HG03342 (cell line): Measurements from ENCODE around the gene HPN.

Experiments used
- ATAC-seq: cut with Tn5 transposase; IDR thresholded peaks from one replicate; pipeline ENCODE4 v1.9.1; 2021; ENCODE audit warnings: mild to moderate bottlenecking, moderate library complexity; ENCODE audit not compliant: unreplicated experiment

HPN gene

DNA sequence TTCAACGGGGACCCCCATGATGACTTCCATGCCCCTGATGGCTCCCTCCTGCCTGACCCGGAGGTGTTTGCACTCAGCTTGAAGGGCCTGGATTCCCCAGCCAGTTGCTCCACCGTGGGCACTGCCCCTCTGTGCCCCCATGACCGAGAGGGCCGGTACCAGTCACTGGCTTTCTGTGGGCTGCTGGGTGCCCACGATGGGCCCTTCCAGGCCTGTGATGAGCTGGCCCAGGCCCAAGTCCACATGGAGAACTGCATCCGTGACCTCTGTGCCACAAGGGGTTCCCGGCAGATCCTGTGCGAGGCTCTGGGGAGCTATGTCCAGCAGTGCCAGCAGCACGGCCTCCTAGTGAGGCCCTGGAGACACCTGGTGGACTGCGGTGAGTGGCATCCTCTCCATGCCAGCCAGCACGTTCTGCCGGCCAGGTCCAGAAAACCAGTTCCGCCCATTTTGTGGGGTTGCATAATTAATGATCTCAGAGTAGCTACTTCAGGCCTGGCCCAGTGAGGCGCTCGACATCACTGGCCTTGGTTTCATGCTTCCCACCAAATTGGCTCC lies 39.2 kb downstream of the HPN start:
- no peak for ATAC-seq

DNA sequence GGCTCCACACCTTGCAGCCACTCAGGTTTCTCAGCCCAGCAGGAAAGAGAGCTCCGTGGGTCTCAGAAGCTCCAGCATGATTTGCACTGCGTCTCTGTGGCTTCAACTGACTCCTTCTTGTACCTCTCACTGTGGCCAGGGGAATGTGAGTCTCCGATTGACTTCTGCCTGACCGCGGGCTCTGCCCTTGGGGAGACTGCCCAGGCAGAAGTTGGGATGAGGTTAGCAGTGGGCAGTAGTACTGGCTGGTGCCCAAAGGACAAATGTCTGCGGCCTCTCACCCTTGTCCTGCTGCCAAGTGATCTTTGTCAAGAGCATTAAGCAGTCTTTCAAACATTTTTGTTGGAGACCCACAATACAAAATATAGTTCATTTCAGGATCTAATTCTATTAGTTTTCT lies 39.7 kb downstream of the HPN start:
- ATAC-seq, result no peak

DNA sequence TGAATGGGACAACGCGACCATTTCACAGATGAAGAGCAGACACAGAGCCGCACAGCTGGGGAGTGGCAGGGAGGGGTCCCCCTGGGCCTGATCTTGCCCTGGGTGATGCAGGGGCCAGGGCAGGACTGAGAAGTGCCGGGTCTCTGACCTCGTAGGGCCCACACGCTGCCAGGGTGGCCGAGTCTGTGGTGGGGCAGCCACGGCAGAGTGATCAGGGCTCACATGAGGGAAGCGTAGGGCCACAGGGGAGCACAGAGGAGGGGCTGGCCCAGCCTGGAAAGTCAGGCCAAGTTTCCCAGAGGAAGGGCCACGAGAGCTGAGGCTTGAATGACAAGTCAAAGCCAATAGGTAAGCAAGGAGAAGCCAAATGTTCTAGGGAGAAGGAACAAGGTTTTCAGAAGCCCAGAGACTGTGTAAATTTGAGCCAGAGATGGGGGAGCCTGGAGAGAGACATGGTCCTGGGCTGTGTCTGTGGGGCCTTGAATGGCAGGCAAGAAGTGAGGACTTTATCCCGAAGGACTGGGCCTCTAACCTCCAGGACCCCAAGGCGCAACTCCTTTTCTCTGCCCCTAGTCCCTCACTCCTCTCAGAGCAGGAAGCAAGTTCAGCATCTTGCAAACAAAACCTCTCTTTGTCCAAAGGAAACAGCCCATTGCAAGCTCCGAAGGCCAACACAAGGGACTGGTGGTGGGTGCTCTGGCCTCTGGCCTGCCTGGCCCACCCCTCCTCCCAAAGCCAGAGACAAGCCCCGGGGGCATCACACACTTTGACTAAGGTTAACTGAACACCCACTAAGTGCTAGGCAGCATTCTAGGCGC lies 42.4 kb downstream of the HPN start:
- no peak for ATAC-seq

DNA sequence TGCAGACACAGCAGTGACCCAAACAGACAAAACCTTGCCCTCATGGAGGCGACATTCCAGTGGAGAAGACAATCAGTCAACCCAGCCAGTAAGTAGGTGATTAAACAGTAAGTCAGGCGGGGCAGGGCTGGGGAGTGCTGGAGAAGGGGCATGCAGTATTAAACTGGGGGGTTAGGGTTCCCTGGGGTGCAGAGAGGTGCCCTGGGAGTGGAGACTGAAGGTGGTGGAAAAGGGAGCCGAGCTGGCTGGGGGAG lies 42.9 kb downstream of the HPN start:
- no peak for ATAC-seq

DNA sequence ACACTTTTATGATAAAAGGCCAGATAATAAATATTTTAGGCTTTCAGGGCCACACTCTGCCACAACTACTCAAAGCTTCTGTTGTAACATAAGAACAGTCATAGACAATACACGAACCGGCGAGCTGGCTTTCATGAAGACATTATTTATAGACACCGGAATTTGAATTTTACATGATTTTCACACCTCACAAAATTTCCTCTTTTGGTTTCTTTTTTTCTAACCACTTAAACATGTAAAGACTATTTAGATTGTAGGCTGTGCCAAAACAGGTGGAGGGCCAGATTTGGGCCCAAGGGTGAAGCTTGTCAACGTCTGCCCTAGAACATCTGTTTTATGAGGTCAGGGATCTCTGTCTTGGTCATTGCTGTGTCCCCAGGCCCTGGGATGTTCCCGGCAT lies 44.4 kb downstream of the HPN start:
- no peak for ATAC-seq

DNA sequence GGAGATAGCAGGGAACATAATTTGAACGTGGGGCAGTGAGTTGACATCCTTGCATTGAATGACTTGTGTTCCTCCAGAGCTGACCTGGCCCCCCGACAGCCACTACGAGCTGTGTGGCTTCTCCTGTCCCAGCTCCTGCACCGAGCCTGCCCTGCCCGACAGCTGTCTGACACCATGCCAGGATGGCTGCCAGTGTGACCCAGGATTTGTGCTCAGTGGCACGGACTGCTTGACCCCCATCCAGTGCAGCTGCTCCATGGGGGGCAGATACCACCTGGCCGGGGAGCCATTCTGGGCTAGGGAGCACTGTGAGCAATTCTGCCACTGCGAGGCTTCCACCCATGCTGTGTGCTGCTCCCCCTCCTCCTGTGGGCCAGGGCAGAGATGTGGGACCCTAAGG lies 44.9 kb downstream of the HPN start:
- ATAC-seq, result no peak

DNA sequence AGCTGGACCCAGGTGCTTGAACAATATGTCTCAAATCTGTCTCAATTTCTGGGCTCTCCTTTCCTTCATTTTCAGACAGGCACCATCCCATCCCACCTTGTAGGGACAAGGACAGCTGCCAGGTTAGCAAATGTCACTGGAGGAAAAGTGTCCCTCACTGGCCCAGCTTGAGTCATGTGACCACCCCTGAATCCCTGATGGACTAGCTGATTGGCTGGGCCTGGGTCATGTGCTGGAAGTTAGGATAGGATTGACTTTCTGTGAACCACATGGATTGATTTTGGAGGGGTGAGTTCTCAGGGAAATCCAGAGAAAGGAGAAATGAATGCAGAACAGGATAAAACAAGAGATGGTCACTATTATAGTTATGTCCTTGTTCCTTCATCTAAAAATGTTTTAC lies 45.9 kb downstream of the HPN start:
- no peak for ATAC-seq

DNA sequence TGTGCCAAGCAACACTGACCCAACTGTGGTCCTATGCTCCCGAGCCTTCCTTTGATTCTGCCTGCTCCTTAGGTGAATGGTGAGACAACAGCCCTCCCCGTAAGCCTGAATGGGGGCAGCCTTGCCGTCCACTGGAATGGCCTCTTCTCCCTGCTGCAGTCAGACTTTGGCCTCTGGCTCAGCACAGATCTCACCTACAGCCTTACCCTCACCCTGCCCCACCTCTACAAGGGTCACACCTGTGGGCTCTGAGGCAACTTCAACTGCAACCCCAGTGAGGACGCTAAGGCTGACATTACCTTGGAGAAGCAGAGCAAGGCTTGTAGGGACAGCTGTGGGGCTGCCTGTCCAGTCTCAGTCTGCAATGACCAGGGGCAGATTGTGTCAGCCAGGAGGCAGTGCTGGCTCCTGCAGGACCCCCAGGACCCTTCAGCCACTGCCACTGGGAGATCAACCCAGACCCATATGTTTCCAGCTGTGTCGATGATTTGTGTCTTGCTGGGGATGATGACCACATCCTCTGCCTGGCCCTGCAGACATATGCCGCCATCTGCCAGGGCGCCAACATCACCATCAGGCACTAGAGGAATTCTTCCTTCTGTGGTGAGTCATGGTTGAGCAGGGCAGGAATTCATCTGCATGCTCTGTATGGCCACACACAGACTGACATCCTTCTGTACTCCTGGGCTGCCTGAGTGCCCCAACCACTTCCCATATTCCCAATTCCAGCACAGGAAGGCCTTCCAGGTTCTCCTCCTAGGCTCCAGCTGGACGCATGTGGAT lies 46.8 kb downstream of the HPN start:
- ATAC-seq, result no peak

DNA sequence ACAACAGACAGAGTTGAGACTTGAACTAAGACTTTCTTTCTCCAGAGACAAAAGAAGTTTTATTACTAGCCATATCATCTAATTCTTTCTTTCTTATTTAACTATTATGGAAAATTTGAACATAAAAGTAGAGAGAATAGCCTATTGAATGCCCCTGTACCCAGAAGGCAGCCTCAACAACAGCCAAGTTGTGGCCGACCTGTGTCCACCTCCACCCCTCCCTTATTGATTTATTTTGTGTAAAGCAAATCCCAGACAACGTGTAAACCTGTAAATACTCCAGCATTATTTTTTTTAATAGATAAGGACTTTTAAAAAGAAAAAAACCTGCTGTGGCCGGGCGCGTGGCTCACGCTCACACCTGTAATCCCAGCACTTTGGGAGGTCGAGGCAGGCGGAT lies 48.0 kb downstream of the HPN start:
- ATAC-seq, result no peak

DNA sequence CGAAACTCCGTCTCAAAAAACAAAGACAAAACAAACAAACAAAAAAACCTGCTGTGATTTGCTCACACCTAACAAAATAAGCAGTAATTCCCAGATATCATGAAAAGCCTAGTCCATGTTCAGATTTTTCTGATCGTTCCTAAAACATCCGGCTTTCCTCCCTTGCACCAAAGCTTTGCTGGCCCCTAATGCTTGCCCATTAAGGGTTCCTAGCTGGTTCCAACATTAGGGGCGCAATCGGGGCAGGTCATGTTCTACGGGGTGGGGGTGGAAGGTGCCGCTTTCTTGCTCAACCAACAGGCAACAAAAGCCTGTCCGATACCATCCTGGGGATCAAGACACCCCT lies 48.6 kb downstream of the HPN start:
- ATAC-seq, result no peak

DNA sequence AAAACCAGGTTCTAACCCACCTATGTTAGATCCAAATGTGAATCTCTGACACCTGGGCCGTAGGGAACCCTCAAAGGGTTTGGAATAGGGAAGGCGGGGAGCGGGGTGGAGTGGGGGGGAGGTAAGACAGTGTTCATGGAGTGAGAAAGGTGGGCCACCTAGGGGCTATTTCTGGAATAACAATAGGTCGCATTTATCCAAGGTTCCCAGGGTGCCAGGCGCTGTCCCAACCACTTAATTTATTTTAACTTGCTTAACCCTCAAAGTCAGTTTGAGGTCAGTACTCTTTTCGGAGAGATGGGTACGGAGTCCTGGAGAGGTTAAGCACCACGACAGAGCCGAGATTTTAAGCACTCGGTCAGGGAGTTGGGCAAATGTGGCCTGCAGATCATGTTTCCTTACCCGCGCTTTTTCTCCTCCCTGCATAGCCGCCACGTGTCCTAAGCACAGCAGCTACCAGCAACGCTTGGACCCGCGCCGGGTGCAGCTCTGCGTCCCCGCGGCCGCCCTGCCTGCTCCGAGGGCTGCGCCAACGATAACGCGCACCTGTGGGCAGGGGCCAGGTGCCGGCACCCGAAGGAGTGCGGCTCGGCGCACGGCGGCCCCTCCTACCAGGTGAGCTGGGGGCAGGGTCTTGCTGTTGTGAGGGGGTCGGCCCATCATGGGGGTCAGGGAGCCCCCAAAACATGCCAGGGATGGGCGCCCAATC lies 49.1 kb downstream of the HPN start:
- ATAC-seq, result no peak

DNA sequence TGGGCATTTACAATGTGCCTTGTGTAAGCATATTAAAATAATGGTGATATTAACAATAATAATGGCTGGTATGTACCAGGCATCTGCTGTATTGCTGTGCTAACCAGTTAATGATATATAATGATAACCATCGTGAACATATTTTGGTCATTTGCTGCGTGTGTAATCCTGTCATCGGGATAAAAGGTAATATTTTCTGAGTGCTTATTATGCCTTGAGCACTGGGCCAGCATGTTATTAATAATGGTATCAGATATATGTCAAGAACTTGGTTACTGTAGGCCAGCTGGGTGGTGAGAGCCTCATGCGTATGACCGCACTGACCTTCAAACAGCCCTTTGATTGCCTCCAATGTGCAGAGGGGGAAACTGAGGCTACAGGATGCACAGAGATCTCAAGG lies 51.9 kb downstream of the HPN start:
- ATAC-seq, result no peak

DNA sequence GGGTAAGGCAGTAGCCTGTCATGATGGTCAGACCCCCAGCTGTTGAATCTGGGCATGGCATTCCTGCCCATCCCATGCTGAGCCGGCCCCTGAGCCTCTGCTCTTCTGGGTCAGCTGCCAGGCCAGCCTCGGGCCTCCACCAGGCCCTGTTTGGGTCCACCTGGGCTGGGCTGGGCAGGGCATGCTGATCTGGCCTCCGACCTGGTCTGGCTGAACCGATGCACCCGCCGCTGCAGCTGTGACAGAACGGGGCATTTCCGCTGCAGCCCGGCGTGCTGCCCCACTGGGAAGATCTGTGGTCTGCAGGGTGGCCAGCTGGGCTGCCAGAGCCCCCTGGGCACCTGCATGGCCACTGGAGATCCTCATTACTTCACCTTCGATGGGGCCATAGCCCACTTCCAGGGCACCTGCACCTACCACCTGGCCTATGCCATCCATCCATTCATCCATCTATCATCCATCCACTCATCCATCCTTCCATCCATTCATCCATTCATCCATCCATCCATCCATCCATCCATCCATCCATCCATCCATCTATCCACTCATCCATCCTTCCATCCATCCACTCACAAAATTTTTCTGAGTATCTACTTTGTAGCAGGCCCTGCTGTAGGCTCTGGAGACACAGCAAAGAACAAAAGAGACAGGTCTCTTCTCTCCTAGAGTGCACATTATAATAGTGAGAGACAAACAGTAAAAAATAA lies 52.6 kb downstream of the HPN start:
- ATAC-seq, result no peak

DNA sequence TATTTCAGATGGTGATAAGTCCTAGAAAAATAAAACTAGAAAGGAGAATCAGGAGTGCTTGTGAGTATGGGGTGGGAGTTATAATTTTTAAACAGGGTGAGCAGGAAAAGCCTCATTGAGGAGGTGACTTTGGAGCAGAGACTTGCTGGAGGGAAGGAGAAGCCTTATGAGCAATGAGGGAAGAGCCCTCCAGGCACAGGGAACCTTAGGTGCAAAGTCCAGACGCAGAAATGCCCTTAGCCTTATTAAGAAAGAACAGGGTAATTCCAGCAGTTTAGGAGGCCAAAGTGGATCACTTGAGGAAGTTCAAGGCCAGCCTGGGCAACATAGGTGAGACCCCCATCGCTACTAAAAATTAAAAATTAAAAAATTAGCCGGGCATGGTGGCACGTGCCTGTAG lies 53.1 kb downstream of the HPN start:
- no peak for ATAC-seq

DNA sequence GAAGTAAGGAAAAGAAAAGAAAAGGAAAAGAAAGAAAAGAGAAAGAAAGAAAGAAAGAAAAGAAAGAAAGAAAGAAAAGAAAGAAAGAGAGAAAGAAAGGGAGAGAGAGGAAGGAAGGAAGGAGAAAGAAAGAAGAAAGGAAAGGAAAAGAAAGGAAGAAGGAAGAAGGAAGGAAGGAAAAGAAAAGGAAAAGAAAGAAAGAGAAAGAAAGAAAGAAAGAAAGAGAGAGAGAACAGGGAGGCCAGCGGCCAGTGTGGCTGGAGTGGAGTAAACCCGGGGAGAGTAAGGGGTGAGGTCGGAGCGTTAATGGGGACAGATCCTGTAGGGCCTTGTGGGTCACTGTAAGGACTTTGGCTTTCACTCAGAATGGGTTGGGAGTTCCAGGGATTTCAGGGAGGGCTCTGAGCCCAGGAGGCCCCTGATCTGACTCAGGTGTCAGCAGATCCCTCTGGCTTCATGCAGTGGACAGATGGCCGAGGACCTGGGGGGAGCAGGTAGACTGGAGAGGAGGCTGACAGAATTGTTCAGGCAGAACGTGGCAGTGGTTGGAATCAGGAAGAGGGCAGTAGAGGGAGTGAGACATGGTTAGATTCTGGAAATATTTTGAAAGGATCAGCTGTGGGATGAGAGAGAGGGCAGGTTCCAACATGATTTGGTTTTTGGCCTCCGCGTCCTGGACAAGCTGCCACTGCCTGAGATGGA lies 54.3 kb downstream of the HPN start:
- ATAC-seq, result no peak

DNA sequence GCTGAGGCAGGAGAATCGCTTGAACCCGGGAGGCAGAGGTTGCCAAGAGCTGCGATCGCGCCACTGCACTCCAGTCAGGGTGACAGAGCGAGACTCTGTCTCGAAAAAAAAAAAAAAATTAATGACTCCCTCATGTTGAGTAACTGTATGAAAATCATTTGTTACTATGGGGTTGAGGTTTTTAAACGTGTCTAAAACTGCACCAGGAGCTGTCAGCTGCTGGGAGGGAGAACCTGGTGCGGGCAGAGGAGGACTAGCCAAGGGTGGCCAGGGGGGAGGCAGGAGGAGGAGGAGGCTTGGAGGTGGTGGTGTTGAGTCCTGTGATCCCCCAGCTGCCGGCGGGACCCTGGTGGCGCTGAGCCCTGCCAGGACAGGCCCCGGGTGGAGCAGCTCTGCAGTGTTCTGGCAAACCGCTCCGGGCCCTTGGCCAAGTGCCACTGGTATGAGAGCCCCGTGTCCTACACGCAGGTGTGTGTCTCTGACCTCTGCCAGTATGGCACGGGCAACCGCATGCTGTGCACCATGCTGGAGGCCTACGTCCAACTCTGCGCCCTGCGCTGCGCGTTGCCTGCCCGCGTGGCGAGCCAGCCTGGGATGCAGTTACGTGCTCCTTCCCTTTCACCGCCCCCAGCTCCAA lies 57.0 kb downstream of the HPN start:
- ATAC-seq, result no peak

DNA sequence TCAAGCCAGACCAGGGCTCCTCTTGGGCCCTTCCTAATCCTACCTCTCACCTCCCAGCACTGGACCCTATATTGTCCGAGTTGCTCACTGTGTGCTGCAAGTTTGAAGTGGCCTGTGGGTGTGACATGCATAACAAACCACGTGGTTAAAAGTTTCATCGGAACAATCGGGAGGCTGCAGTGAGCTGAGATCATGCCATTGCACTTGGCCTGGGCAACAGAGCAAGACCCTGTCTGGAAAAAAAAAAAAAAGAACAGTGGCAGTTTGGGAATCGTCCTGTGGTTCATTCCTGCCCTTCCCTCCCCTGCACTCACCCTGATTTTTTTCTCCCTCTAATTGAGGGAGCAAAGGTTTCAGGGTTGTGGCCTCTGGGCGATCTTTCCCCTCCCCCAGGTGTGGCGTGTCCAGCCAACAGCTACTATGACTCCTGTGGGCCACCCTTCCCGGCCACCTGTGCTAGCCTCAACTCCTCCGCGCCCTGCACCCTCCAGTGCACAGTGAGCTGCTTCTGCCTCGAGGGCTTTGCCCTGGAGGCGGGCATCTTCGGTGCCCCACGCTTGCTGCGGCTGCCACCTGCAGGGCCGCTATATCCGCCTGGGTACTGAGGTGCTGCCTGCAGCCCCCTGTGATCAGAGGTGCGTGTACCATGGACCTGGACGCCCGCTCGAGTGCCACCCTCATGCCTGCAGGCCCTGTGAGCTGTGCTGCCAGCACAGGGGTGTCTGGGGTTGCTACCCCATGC lies 57.8 kb downstream of the HPN start:
- no peak for ATAC-seq

DNA sequence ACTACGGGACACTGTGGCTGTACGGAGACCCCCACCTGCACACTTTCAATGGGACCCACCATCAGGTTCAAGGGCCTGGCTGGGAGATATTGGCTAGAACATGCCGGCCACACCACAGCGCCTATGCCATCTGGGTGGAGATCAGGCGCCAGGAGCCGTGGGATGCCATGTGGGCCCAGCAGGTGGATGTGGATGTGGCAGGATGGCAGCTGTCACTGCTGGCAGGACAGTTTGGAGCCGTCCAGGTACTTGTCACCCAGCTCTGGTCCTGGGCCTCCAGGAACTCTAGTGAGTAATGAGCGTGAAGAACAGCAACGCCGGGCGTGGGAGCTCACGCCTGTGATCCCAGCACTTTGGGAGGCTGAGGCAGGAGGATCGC lies 58.4 kb downstream of the HPN start:
- ATAC-seq, result no peak
